SK-N-SH (cell line): ENCODE results near the gene ATP8A2.

Experiments
- CTCF ChIP-seq: fragments of 200-600 bp; sonication (generic); IDR thresholded peaks from 2 replicates; pipeline ENCODE4 v1.6.1; 2017; ENCODE audit warnings: antibody characterized with exemption, mild to moderate bottlenecking, moderate library complexity
- EP300 ChIP-seq, 2 experiments: IDR thresholded peaks; 2 replicates each; pipeline versions ENCODE4 v1.4.0 to v1.6.1; 2012; ENCODE audit warnings: borderline replicate concordance in 1 of 2, low read depth in 1 of 2, low read length in 1 of 2
- GABPA ChIP-seq: IDR thresholded peaks from 2 replicates; pipeline ENCODE4 v1.4.0; 2012; ENCODE audit warnings: low read depth, mild to moderate bottlenecking
- MAX ChIP-seq: IDR thresholded peaks from 2 replicates; pipeline ENCODE4 v1.4.0; 2012; ENCODE audit warnings: low read depth
- PBX3 ChIP-seq: IDR thresholded peaks from 2 replicates; pipeline ENCODE4; 2012
- RCOR1 ChIP-seq: fragments of 150-350 bp; IDR thresholded peaks from 2 replicates; pipeline ENCODE4 v1.6.1; 2017; ENCODE audit warnings: antibody characterized with exemption, low read length
- SMC3 ChIP-seq: IDR thresholded peaks from 2 replicates; pipeline ENCODE4 v1.6.1; 2012; ENCODE audit warnings: low read depth, low read length, improper control_type of control experiment
- YY1 ChIP-seq: IDR thresholded peaks from 2 replicates; pipeline ENCODE4 v1.4.0; 2012; ENCODE audit warnings: low read depth, mild to moderate bottlenecking

GRCh38 chr13:26030331-26030730 lies 658.6 kb downstream of the ATP8A2 start:
- no peak for TF ChIP-seq SMC3
- no peak for TF ChIP-seq CTCF
- TF ChIP-seq YY1 = no peak
- TF ChIP-seq EP300 (IDR thresholded peaks at IDR 0.05; ENCODE audit: borderline replicate concordance in 1 of 2, low read depth in 1 of 2, low read length in 1 of 2) = no peak
- no peak for TF ChIP-seq PBX3
- no peak for TF ChIP-seq RCOR1
- no peak for TF ChIP-seq MAX
- no peak for TF ChIP-seq GABPA
